ENCODE data around the gene FBXL13. TPM values are rescaled to one million over a fixed set of nuclear protein-coding genes. Genes with fewer than 3 reads are reported as not detected.
"Not testable (repeated sequence)": the region's sequence is repeated elsewhere in the genome, so short reads cannot be mapped to it uniquely, and the experiment has no call there.

FBXL13 gene
- total RNA-seq, 1 donor from 2014 or later: 4.0 TPM

- DNase-seq (ENCODE audit: low spot score): no peak
These were observed 215.4 kb downstream of the FBXL13 start for GRCh38 chr7:102859084-102859798.

GRCh38 chr7:102856036-102856435 lies 218.6 kb downstream of the FBXL13 start:
- DNase-seq (ENCODE audit: low spot score): no peak

GRCh38 chr7:102849538-102849937 lies 225.1 kb downstream of the FBXL13 start:
- DNase-seq (ENCODE audit: low spot score): no peak

DNA sequence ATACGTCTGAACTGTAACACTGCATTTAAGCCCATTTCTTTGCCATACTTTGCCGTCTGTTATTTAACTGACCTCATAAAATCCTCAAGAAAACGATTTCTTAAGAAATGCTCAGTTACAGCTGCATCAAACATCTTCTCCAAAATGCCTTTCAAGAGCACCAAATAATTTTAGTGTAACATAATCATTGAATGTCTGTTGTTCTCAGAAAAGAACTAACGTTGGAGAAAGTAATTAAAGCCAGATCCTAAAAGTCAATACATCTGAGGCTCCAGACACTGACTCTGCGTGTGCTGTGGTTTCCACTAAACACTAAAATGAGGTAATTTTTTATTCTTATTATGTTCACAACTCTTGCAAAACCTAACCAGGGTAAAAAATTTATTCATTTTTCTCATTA lies 225.5 kb downstream of the FBXL13 start:
- DNase-seq (ENCODE audit: low spot score): no peak

DNA sequence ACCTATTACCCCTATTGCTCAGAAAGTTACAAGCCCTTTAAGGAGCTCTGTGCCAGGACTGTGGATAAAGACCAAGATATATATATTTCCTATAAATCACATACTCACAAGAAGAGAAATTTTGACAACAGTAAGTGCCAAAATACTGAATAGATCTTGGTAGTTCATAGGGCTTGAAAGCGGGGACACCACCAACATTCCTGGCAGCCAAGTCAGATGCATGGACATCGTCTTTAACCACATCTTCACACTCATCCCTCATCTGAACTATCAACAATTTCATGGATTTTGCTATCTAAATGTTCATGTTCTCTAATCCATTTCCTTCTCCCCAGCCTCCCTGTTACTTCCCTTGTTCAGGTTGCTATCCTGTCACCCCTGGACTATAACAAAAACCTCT lies 229.2 kb downstream of the FBXL13 start:
- no peak for DNase-seq (ENCODE audit: low spot score)

GRCh38 chr7:102843850-102844249 lies 230.7 kb downstream of the FBXL13 start:
- no peak for DNase-seq (ENCODE audit: low spot score)

GRCh38 chr7:102842284-102842683 lies 232.3 kb downstream of the FBXL13 start:
- DNase-seq (ENCODE audit: low spot score): no peak

DNA sequence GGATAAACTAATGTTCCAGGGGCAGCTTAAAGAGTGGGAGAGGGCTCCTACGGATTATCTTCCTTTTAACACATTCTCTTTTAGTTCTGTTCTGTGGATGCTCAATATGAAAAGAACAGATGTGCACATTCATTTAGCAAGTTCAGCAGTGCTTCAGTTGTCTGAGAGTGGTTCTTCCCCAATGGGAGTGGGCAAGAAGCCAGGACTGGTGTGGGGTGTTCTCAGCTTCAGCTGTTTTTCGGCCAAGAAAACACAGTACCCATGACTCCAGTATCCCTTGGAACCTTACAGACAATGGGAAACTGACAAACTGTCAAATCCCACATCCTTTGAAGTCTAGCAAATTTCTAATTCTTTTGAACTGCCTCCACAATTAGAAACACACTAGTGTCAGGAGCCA lies 233.3 kb downstream of the FBXL13 start:
- DNase-seq (ENCODE audit: low spot score): no peak

DNA sequence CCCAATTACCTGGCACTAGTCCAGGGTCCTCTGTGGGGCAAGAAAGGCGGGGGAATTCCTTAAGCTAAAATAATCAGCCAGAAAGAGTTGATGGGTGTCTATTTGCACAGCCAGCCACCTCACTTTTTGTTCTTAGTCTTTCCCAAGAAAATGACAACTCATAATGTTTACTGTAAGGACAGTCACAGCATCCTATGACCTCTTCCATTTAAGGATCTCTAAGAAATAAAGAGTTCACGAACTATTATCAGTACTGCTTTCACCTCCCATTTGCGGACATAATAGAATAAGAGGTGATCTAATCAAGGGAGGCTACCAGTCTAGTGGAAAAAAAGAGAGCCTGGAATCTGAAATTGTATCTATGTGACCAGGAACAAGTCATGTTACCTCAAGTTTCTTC lies 234.2 kb downstream of the FBXL13 start:
- no peak for DNase-seq (ENCODE audit: low spot score)

GRCh38 chr7:102838572-102839101 lies 236.0 kb downstream of the FBXL13 start:
- not testable (repeated sequence) for DNase-seq (ENCODE audit: low spot score)

GRCh38 chr7:102837802-102838201 lies 236.8 kb downstream of the FBXL13 start:
- no peak for DNase-seq (ENCODE audit: low spot score)

DNA sequence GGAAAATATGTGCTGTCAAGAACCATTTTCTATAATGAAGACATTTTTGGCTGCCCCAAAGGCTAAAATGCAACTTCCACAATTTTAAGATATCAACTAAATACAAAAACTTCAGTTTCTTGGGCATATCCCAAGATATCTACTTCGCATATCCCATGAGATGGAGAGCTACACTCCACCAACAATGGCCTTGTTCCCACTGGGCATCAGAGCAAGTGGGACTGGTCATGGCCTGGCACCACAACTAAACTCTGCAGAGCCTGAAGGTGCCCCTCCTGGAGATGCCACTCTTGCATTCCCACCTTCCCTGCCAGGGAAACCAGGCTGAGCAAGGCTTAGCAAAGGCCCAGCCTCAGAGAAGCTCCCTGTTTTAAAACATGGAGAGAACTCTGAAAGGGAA lies 237.6 kb downstream of the FBXL13 start:
- DNase-seq (ENCODE audit: low spot score): no peak

- no peak for DNase-seq (ENCODE audit: low spot score)
These were observed 238.2 kb downstream of the FBXL13 start for GRCh38 chr7:102836191-102836919.

- no peak for DNase-seq (ENCODE audit: low spot score)
These were observed 239.6 kb downstream of the FBXL13 start for GRCh38 chr7:102834999-102835398.

GRCh38 chr7:102834466-102834865 lies 240.1 kb downstream of the FBXL13 start:
- DNase-seq (ENCODE audit: low spot score): no peak

GRCh38 chr7:102833343-102833742 lies 241.3 kb downstream of the FBXL13 start:
- DNase-seq (ENCODE audit: low spot score): no peak

- DNase-seq (ENCODE audit: low spot score): no peak
These were observed 241.9 kb downstream of the FBXL13 start for GRCh38 chr7:102832674-102833073.

DNA sequence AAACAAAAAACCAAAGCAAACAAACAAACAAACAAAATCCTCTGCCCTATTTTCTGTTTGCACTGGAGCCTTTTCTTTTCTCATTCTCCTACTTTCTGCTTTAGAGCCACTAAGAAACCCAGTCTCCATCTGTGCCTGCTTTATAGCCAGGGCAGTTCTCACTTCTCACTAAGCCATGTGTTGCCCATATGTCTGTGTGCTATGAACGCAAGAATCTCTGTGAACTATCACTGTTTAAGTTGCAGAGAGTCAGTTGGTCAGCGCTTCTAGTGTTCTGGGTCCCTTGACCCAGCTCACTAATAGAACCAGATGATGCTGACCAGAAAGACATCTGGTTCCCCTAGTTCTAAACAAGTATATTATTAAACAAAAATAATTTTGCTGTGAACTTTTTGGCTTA lies 244.4 kb downstream of the FBXL13 start:
- DNase-seq (ENCODE audit: low spot score): no peak

DNA sequence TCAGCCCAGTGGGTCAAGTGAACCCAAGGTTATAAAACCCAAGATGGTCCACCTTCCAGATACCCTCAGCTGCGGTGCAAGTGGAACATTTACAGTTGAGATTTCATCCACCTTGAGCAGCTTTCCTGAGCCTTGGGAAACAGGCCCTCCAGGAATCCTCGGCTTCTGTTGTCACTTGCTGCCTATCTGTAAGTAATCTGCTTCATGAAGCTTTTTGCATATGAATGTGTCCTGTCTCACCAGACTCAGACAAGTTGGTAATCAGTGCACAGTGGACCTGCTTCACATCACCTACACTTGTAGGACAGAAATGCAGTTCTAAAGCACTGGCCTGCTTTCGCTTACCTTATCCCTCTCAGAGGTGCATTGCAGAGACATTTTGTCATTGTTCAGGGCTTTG lies 245.5 kb downstream of the FBXL13 start:
- no peak for DNase-seq (ENCODE audit: low spot score)

DNA sequence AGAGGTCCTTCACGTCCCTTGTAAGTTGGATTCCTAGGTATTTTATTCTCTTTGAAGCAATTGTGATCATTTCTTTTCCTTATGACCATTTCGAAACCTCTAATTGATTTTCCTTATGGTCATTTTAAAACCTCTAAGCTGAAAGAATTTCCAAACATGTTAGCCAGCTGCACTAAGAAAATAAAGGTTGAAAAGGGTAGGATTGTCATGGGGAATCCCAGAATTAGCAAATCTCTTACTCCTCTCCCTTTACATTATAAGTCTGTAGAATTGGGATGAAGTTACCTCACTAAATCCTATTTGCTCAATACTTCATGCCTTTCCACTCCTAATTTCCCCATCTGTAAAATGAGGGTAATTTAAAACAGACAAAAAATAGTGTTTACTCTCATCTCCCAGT lies 246.3 kb downstream of the FBXL13 start:
- DNase-seq (ENCODE audit: low spot score): no peak

DNA sequence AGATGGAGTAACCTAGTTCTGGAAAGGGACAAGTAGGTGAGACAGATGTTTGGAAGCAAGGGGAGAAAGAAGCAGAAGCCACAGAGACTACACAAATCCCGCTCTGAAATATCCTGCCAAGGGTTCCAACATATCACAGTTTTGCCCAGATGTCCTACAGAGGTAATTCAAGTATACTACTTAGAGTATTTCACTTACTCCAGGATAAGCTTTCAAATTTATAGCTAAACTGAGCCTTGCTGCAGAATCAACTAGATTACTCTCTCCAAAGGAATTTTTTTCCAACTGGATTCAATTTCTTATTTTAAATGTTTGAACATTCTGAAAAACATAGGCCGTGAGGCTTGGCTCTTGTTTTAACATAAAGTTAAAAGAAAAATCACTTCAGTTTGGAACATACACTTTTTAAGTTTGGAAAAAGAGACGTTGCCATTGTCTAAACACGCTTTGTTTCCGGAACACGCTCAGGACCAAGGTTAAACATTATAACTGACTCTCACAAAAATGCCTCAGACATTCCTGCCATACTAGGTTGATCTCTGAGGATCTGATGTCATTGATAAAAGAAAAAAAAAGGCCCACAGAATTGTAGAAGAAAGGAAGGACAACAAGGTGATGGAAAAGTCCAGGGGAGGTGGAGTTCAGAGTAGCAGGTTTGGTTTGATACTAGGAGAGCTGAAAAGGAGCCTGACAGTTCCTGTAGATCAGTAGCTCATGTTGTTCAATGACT lies 251.0 kb downstream of the FBXL13 start:
- DNase-seq (ENCODE audit: low spot score): no peak

- DNase-seq (ENCODE audit: low spot score): no peak
These were observed 252.4 kb downstream of the FBXL13 start for GRCh38 chr7:102821994-102822747.

Data from ureter (tissue), 1 donor.